Activated naive CD8-positive, alpha-beta T cell treated with anti-CD3 and anti-CD28 coated beads, Interleukin-2, amount 50 U/mL, for 16 hours (primary cell): ENCODE measurements around the gene PTPRM.
"Not testable (repeated sequence)": the region's sequence is repeated elsewhere in the genome, so short reads cannot be mapped to it uniquely, and the experiment has no call there.

Experiments
- DNase-seq: peaks from one replicate; pipeline ENCODE4 v3.0.0-alpha.2; 2020; ENCODE audit warnings: low read depth, low spot score

Gene PTPRM

GRCh38 chr18:8045884-8046281 is 478.8 kb downstream of the PTPRM start:
- DNase-seq, result no peak

DNA sequence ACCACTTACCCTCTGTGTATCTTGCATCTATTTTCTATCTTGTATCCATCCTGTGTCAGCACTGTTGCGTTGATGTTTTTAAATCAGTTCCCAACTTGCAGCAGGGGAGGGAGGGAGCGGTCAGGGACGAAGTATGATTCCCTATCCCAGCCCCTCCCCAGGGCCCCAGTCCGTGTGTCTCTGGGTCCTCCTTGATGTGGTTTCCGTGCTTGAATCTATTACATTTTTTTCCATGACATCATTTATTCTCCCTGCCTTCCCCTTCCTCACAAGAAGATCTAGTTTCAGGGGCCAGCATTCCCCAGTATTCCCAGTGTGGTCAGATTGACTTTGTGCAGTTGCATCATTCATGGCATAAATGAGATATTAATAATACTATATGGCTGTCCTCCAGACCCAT is 479.3 kb downstream of the PTPRM start:
- no peak for DNase-seq

DNA sequence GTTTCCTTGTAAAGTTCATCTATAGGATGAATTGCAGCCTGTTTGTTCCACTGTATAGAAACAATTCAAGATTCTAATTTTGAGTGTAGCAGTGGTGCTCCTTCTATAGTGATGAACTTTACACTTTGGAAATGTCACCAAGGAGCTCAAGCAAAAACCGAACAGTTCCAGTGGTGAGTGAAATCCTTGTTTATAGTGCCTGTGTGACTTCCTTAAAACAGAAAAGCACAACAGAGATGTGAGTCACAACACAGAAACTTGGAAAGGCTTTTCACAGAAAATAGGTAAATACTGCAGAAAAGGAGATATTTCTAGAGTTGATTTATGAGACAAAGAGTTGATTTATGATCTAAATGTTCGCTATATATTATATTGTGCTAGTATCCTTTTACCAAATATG is 482.0 kb downstream of the PTPRM start:
- no peak for DNase-seq

GRCh38 chr18:8050616-8051329 is 483.7 kb downstream of the PTPRM start:
- DNase-seq, result no peak

DNA sequence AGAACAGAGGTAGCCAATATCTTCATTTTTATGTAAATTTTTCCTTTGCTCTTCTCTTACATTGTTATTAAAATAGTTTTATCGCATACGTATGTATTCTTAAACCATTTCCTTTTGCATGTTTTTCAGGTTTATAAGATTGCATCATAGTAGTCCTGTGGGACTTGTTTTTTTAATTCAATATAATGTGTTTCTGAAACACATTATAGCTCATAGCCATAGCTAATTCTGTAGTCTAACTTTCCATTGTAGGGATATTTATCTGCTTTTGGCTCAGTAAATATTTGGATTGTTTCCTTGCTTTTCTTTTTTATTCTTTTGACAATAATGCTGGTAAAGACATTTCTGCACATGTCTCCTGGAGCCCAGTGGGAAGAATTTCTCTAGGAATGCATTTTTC is 484.3 kb downstream of the PTPRM start:
- no peak for DNase-seq

DNA sequence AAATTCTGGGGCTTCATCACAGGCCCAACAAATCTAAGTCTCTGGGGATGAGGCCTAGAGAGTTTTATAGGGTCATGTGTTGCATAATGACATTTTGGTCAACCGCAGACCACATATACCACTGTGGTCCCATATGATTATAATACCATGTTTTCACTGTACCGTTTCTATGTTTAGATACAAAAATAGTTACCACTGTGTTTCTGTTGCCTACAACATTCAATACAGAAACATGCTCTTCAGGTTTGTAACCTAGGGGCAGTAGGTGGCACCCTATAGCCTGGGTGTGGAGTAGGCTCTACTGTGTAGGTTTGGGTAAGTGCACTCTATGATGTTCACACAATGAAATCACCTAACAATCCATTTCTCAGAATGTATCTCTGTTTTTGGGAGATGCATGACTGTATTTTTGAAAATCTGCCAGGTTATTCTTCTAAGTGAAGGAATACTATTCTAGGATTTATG is 485.2 kb downstream of the PTPRM start:
- DNase-seq, result no peak

DNA sequence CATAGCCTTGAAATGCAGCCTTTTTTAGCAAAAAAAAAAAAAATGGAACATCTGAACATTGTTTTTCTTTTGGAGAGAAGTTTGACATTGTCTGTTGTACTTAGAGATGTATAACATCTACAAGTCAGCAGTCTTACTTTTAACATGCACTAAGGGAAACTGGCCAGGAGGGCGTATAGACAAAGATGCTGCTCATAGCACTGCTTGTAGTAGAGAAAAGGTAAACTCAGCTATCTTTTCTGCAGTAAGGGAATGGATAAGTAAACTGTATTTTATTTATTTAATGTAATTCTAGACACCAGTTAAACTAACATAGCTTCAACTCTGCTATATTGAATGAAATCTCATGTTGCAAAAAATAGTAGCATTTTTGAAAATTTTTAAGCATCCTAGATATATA is 489.6 kb downstream of the PTPRM start:
- DNase-seq, result no peak

DNA sequence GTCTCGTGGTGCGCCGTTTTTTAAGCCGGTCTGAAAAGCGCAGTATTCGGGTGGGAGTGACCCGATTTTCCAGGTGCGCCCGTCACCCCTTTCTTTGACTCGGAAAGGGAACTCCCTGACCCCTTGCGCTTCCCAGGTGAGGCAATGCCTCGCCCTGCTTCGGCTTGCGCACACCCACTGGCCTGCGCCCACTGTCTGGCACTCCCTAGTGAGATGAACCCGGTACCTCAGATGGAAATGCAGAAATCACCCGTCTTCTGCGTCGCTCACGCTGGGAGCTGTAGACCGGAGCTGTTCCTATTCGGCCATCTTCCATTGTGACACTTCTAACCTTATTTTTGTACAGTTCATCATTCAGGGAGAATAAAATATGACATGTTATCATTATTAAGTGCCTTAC is 496.0 kb downstream of the PTPRM start:
- not testable (repeated sequence) for DNase-seq

GRCh38 chr18:8063733-8064132 is 496.6 kb downstream of the PTPRM start:
- no peak for DNase-seq

DNA sequence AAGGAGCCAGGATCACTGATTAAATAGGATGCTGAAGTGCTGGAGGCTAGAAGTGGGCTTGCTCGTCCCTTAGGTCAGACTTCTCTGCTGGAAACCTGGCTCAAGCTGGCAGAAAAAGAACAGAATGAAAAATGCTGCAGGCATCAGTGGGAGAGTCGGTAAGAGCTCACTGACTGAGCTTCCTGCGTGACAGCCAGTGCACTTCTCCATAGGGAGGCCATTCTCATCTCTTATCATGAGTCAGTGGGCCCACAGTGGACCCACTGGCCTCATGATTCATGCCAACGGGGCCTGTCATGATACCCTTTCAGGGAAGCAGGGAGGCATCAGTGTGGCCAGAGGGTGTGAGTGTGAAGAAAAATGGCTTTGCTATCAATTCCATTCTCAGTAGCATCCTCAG is 498.2 kb downstream of the PTPRM start:
- DNase-seq, result no peak

- no peak for DNase-seq
Measured at GRCh38 chr18:8065773-8066172, 498.7 kb downstream of the PTPRM start.

DNA sequence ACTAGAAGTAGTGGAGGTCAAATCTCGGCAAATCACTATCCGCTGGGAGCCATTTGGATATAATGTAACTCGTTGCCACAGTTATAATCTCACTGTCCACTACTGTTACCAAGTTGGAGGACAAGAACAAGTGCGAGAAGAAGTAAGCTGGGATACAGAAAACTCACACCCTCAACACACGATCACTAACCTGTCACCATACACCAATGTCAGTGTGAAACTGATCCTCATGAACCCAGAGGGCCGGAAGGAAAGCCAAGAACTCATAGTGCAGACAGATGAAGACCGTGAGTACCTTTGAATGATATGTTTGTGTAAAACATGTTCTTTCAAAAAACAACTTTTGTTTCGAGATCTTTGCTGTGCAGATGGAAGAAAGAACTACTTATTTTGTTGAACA is 502.6 kb downstream of the PTPRM start:
- no peak for DNase-seq

- DNase-seq, result no peak
Measured at GRCh38 chr18:8073167-8073566, 506.1 kb downstream of the PTPRM start.

DNA sequence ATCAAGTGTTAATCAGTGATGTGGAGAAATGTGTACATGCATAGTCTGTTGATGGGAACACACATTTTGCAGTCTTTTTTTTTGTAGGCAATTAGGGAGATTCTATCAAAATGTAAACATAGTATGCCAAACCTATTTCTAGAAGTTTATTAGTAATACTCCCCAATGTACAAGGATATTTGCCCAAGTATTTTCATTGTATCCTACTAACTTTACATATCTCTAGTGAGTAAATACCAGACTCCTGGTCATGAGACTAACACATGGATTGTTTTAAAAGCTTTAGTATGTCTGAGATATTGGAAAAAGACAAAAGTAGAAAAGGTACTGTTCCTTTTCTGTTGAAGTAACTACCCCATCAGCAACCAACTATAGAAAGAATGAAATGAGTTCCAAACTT is 513.0 kb downstream of the PTPRM start:
- no peak for DNase-seq

DNA sequence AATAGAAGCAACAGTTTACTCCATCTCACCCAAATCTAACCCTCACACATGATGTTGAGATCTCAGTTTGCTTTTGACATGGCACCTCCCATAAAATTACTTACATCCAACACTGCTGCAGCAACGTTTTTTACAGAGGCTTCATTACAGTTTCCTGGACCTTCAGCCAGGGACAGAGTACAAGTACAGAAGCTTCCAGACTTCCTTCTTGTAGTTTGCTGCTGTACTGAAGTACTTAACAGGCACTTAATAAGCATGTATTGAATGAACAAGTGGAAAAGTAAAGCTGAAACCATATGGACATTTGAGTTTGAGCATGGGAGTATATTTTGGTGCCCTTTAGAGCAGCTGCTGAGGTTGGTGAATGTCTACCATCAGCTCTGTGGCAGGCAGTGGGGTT is 514.2 kb downstream of the PTPRM start:
- DNase-seq, result no peak

GRCh38 chr18:8081872-8082553 is 514.9 kb downstream of the PTPRM start:
- DNase-seq, result no peak

DNA sequence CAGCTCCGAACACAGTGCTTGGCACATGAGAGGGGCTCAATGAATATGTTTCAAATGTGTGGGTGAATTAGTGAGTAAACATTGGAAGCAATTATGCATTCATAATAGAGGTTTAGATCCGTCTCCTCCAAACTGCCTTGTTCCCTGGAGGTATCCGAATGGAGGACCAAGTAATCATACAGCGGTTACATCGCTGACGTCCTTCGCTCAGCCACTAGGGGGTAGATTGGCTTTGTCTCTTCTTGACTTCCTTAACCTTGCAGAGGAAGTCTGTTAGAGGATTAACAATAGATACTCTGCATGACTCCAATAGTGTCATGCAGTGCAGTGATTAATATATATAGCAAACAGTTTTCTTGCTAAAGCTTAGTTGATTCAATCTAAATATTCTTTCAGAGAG is 517.0 kb downstream of the PTPRM start:
- no peak for DNase-seq

DNA sequence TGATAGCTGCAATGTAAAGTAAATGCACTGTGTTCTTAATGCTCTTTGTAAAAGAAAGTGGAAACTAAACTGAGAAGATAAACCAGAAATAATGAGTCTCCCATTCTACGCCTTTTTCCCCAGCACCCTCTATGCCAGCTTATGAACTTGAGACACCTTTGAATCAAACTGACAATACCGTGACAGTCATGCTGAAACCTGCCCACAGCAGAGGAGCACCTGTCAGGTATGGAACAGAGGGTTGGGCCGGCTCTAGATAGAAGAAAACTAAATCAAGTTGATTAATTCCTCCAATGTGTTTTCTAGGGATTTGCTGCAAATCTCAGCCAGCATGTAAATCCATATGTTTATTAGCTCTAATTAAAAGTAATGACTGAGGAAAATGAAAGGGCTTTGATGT is 521.5 kb downstream of the PTPRM start:
- DNase-seq, result no peak

DNA sequence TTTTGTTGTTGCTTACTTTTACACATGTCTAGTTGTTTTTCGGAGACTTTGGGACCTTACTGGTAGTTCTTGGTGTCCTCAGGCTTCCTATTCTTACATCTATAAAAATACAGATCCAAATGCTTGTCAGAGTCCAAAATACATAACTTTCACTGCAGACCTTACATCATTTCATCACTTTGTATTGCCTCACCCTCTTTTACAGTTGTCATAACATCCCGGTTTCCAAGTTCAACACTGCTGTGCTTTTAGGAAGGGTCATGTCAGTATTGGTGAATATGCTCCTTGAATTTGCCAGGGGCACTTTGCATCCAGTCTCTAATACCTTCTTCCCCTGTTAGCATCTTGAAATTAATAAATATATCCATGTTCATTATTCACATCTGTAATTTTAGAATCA is 523.9 kb downstream of the PTPRM start:
- no peak for DNase-seq

GRCh38 chr18:8095947-8096570 is 528.9 kb downstream of the PTPRM start:
- no peak for DNase-seq

DNA sequence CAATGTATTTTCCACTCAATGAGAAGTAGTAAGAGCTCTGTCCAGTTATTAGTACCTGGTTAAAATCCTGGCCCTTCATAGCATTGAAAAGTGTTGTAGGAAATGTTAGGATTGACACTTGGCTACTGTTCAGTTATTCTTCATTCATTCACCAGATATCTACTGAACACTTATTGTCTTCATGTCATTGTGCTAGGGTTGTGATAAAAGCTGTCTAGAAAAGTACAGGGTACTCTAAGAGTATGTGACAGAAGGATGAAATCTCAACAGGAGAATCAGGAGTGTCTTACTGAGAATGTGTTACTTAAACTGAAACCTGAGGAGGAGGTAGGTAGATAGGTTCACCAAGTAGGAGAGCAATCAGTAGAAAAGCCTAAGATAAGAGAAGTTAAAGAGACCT is 530.3 kb downstream of the PTPRM start:
- DNase-seq, result no peak

DNA sequence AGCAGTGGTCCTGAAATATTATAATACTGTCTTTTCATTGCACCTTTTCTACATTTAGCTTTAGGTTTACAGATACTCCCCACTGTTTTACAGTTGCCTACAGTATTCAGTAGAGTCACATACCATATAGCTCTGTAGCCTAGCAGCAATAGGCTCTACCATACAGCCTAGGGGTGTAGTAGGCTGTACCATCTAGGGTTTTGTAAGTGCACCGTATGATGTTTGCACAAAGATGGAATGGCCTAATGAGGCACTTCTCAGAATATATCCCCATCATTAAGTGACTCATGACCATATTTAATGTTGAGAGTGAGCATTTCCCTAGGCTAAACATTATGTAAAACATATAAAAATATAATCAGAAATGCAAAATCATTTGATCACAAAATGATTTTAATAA is 530.8 kb downstream of the PTPRM start:
- DNase-seq, result no peak

- DNase-seq, result no peak
Measured at GRCh38 chr18:8106603-8107002, 539.5 kb downstream of the PTPRM start.
